Activated CD8-positive, alpha-beta memory T cell treated with anti-CD3 and anti-CD28 coated beads, Interleukin-2, amount 50 U/mL, for 48 hours (primary cell): Measurements from ENCODE around the gene RALGAPB.
"Not testable (repeated sequence)": the region's sequence is repeated elsewhere in the genome, so short reads cannot be mapped to it uniquely, and the experiment has no call there.

Source experiments
- DNase-seq: peaks from one replicate; pipeline ENCODE4 v3.0.0-alpha.2; 2020

RALGAPB gene

GRCh38 chr20:38472513-38473366, at the start of gene RALGAPB:
TSS of gene RALGAPB (plus strand) at chr20:38472843. CDS start at chr20:38488433, 15,590 bp downstream.
- DNase-seq: peak; percentile 100

GRCh38 chr20:38423541-38423940, 49.1 kb upstream of the RALGAPB start:
- DNase-seq: no peak

- DNase-seq: no peak
Measured at GRCh38 chr20:38424401-38424800, 48.2 kb upstream of the RALGAPB start.

- peak; percentile 64 for DNase-seq
Measured at GRCh38 chr20:38426006-38426897, 46.4 kb upstream of the RALGAPB start.

GRCh38 chr20:38427655-38428023, 45.0 kb upstream of the RALGAPB start:
- no peak for DNase-seq

- no peak for DNase-seq
Measured at GRCh38 chr20:38428800-38429199, 43.8 kb upstream of the RALGAPB start.

- DNase-seq: no peak
Measured at GRCh38 chr20:38429301-38429700, 43.3 kb upstream of the RALGAPB start.

GRCh38 chr20:38430679-38431325, 41.8 kb upstream of the RALGAPB start:
- no peak for DNase-seq

GRCh38 chr20:38432292-38432691, 40.4 kb upstream of the RALGAPB start:
- no peak for DNase-seq

- DNase-seq: not testable (repeated sequence)
Measured at GRCh38 chr20:38432870-38433269, 39.8 kb upstream of the RALGAPB start.

GRCh38 chr20:38433304-38433972, 39.2 kb upstream of the RALGAPB start:
- no peak for DNase-seq

GRCh38 chr20:38434301-38434741, 38.3 kb upstream of the RALGAPB start:
- peak; percentile 68 for DNase-seq

- peak; percentile 98 for DNase-seq
Measured at GRCh38 chr20:38434770-38435554, 37.7 kb upstream of the RALGAPB start, which contains the start of gene SNHG17. TSS of gene SNHG17 (minus strand) at chr20:38435328.

- DNase-seq: no peak
Measured at GRCh38 chr20:38435555-38435939, 37.1 kb upstream of the RALGAPB start.

- DNase-seq: no peak
Measured at GRCh38 chr20:38437796-38438195, 34.8 kb upstream of the RALGAPB start.

GRCh38 chr20:38441110-38441509, 31.5 kb upstream of the RALGAPB start:
- not testable (repeated sequence) for DNase-seq

GRCh38 chr20:38441916-38442315, 30.7 kb upstream of the RALGAPB start:
- DNase-seq: no peak

GRCh38 chr20:38445381-38445796, 27.3 kb upstream of the RALGAPB start:
- DNase-seq: no peak

GRCh38 chr20:38445901-38446425, 26.7 kb upstream of the RALGAPB start:
- no peak for DNase-seq

GRCh38 chr20:38446441-38447209, 26.0 kb upstream of the RALGAPB start:
- peak; percentile 98 for DNase-seq

GRCh38 chr20:38447251-38447661, 25.4 kb upstream of the RALGAPB start:
- no peak for DNase-seq
